Measurements from ENCODE around the gene NOVA2.

NOVA2 gene

DNA sequence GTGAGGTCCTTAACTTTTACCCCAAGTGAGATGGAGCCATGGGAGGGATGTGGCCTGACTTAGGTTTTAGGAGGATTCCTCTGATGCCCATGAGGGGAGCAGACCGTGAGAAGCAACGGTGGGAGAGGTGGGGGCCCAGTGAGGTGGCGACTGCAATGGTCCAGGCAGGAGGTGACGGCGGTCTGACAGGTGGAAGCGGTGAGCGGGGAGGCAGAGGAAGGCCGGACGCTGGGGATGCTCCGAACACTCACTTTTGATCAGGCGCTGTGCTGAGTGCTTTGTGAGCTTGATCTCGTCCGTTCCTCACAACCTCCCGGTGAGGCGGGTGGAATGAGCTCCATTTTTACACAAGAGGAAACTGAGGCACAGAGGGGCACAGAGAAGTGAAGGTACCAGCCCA lies 11.6 kb downstream of the NOVA2 start:
- Histone ChIP-seq H3K9me3 (ENCODE audit: control insufficient read depth, low read length) (no peaks in the 10 kb centered on the region), H3K18ac (ENCODE audit: low read depth in 1 of 2, low read length in 2 of 2) (no peak overlapping the region), H3K27ac (ENCODE audit: low read length, poor library complexity, severe bottlenecking) (no peak overlapping the region), H3K4me3 (ENCODE audit: insufficient read depth in 1 of 2, low read depth in 1 of 2, low read length in 2 of 2) (no peak overlapping the region), H3K27me3 (ENCODE audit: control insufficient read depth in 1 of 2, insufficient read depth in 1 of 2, low read length in 2 of 2) (peaks cover 51 to 64% of the 10 kb centered on the region in 2 experiments), H3K4me1 (ENCODE audit: control insufficient read depth, insufficient read depth, low read depth, low read length) (no peaks in the 10 kb centered on the region), H3K23ac (ENCODE audit: low read length in 2 of 2) (no peak overlapping the region), H2BK15ac (ENCODE audit: low read depth, poor library complexity, severe bottlenecking) (no peak overlapping the region), H3K79me1 (replicated peaks; ENCODE audit: low read length, poor library complexity, severe bottlenecking) (no peaks in the 10 kb centered on the region), H2BK12ac (ENCODE audit: low read length in 2 of 2) (no peak overlapping the region), H3K14ac (ENCODE audit: low read length in 2 of 2) (no peak overlapping the region), H3K36me3 (ENCODE audit: control insufficient read depth in 1 of 2, insufficient read depth in 2 of 2, low read depth in 1 of 2, low read length in 2 of 2) (no peaks in the 10 kb centered on the region), H2AK5ac (ENCODE audit: low read length, severe bottlenecking) (no peak overlapping the region), H3K4ac (ENCODE audit: low read depth in 1 of 2, low read length in 2 of 2) (no peak overlapping the region), H4K91ac (ENCODE audit: low read length) (no peak overlapping the region), H2BK120ac (ENCODE audit: low read depth, low read length) (no peak overlapping the region), H3K9ac (ENCODE audit: low read length) (no peak overlapping the region), H3K4me2 (ENCODE audit: low read length, poor library complexity, severe bottlenecking) (no peak overlapping the region), H2BK5ac (ENCODE audit: low read depth, low read length, poor library complexity, severe bottlenecking) (no peak overlapping the region), H4K8ac (ENCODE audit: low read length) (no peak overlapping the region), H2AFZ (ENCODE audit: low read depth, low read length) (no peak overlapping the region)
- WGBS: 81% methylated on average over 15 of the region's 15 CpGs
- no peak for DNase-seq

DNA sequence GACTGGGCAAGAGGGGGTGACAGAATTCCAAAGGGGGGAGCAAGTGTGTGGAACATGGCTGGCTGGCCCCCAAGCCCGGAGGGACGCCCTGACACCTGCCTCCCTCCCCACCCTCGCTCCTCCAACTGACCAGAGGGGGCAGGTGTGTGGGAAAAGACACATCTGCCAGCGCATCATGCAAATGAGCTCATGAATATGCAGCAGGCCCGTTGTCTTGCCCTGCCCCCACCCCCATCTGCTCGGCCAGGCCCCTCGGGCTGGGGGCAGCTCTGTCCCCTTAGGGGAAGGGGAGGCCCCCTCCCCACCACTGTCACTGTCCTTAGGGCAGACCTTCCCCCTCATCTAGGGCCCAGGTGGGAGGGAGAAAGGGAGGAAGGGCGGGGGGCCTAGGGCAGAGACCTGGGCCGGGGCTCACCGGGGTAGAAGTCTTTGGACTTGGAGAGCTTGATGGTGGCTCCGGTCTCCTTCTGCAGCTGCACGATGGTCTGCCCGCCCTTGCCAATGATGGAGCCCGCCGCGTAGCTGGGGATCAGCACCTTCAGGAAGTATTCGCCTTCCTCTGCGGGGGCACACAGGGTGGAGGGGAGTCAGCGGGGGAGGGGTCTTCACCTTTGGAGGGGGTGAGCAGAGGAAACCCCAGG lies 12.9 kb downstream of the NOVA2 start:
- no peak overlapping the region for H4K91ac ChIP-seq (ENCODE audit: low read length)
- 15% methylated on average over 18 of the region's 19 CpGs for WGBS
- no peak overlapping the region for H3K9ac ChIP-seq (ENCODE audit: low read length)
- no peaks in the 10 kb centered on the region for H3K36me3 ChIP-seq (ENCODE audit: control insufficient read depth in 1 of 2, insufficient read depth in 2 of 2, low read depth in 1 of 2, low read length in 2 of 2)
- no peaks in the 10 kb centered on the region for H3K79me1 ChIP-seq (replicated peaks; ENCODE audit: low read length, poor library complexity, severe bottlenecking)
- no peak overlapping the region for H3K14ac ChIP-seq (ENCODE audit: low read length in 2 of 2)
- no peak overlapping the region for H4K8ac ChIP-seq (ENCODE audit: low read length)
- H2AK5ac ChIP-seq (ENCODE audit: low read length, severe bottlenecking): no peak overlapping the region
- H3K4ac ChIP-seq (ENCODE audit: low read depth in 1 of 2, low read length in 2 of 2): no peak overlapping the region
- no peak overlapping the region for H2BK120ac ChIP-seq (ENCODE audit: low read depth, low read length)
- no peak overlapping the region for H3K4me3 ChIP-seq (ENCODE audit: insufficient read depth in 1 of 2, low read depth in 1 of 2, low read length in 2 of 2)
- no peak for DNase-seq
- no peak overlapping the region for H3K18ac ChIP-seq (ENCODE audit: low read depth in 1 of 2, low read length in 2 of 2)
- H2BK12ac ChIP-seq (ENCODE audit: low read length in 2 of 2): no peak overlapping the region
- no peak overlapping the region for H3K4me2 ChIP-seq (ENCODE audit: low read length, poor library complexity, severe bottlenecking)
- H2BK15ac ChIP-seq (ENCODE audit: low read depth, poor library complexity, severe bottlenecking): no peak overlapping the region
- H2BK5ac ChIP-seq (ENCODE audit: low read depth, low read length, poor library complexity, severe bottlenecking): no peak overlapping the region
- peaks cover 2% of the 10 kb centered on the region for H3K4me1 ChIP-seq (ENCODE audit: control insufficient read depth, insufficient read depth, low read depth, low read length)
- H3K27ac ChIP-seq (ENCODE audit: low read length, poor library complexity, severe bottlenecking): no peak overlapping the region
- H2AFZ ChIP-seq (ENCODE audit: low read depth, low read length): no peak overlapping the region
- H3K9me3 ChIP-seq (ENCODE audit: control insufficient read depth, low read length): no peaks in the 10 kb centered on the region
- no peak overlapping the region for H3K23ac ChIP-seq (ENCODE audit: low read length in 2 of 2)
- peaks cover 49 to 57% of the 10 kb centered on the region in 2 experiments for H3K27me3 ChIP-seq (ENCODE audit: control insufficient read depth in 1 of 2, insufficient read depth in 1 of 2, low read length in 2 of 2)

DNA sequence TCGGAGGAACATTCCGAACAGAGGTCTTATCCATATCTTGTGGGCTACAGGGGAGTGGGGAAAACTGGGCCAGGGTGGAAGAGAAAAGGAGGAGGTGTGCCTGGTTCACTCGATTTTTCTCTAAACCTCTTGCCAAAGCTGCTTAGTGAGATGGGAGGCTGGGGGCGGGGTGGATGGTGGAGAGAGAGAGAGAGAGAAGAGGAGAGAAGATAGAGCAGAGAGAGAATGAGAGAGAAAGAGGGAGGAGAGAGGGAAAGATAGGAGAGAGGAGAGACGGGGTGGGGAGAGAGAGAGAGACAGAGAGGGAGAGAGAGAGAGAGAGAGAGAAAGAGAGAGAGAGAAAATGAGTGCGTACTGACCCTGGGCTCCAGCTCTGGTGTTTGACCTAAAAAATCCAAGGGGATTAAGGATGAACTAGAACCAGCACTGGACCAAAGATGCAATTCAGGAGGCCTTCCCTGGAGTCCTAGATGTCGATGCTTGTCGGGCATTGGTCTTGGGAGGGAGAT lies 14.1 kb downstream of the NOVA2 start:
- no peak overlapping the region for H3K9ac ChIP-seq (ENCODE audit: low read length)
- 61% methylated on average over 8 of the region's 8 CpGs for WGBS
- no peak overlapping the region for H3K23ac ChIP-seq (ENCODE audit: low read length in 2 of 2)
- H3K14ac ChIP-seq (ENCODE audit: low read length in 2 of 2): no peak overlapping the region
- peaks cover 49 to 51% of the 10 kb centered on the region in 2 experiments for H3K27me3 ChIP-seq (ENCODE audit: control insufficient read depth in 1 of 2, insufficient read depth in 1 of 2, low read length in 2 of 2)
- H3K9me3 ChIP-seq (ENCODE audit: control insufficient read depth, low read length): no peaks in the 10 kb centered on the region
- no peak overlapping the region for H3K4ac ChIP-seq (ENCODE audit: low read depth in 1 of 2, low read length in 2 of 2)
- no peak overlapping the region for H4K8ac ChIP-seq (ENCODE audit: low read length)
- H3K4me2 ChIP-seq (ENCODE audit: low read length, poor library complexity, severe bottlenecking): no peak overlapping the region
- H2BK15ac ChIP-seq (ENCODE audit: low read depth, poor library complexity, severe bottlenecking): no peak overlapping the region
- DNase-seq: no peak
- no peak overlapping the region for H2BK120ac ChIP-seq (ENCODE audit: low read depth, low read length)
- H2BK12ac ChIP-seq (ENCODE audit: low read length in 2 of 2): no peak overlapping the region
- H3K79me1 ChIP-seq (replicated peaks; ENCODE audit: low read length, poor library complexity, severe bottlenecking): no peaks in the 10 kb centered on the region
- H2BK5ac ChIP-seq (ENCODE audit: low read depth, low read length, poor library complexity, severe bottlenecking): no peak overlapping the region
- H3K36me3 ChIP-seq (ENCODE audit: control insufficient read depth in 1 of 2, insufficient read depth in 2 of 2, low read depth in 1 of 2, low read length in 2 of 2): no peaks in the 10 kb centered on the region
- no peak overlapping the region for H3K27ac ChIP-seq (ENCODE audit: low read length, poor library complexity, severe bottlenecking)
- no peak overlapping the region for H3K18ac ChIP-seq (ENCODE audit: low read depth in 1 of 2, low read length in 2 of 2)
- H4K91ac ChIP-seq (ENCODE audit: low read length): no peak overlapping the region
- H3K4me1 ChIP-seq (ENCODE audit: control insufficient read depth, insufficient read depth, low read depth, low read length): peaks cover 2% of the 10 kb centered on the region
- H2AFZ ChIP-seq (ENCODE audit: low read depth, low read length): no peak overlapping the region
- no peak overlapping the region for H2AK5ac ChIP-seq (ENCODE audit: low read length, severe bottlenecking)
- H3K4me3 ChIP-seq (ENCODE audit: insufficient read depth in 1 of 2, low read depth in 1 of 2, low read length in 2 of 2): no peak overlapping the region

DNA sequence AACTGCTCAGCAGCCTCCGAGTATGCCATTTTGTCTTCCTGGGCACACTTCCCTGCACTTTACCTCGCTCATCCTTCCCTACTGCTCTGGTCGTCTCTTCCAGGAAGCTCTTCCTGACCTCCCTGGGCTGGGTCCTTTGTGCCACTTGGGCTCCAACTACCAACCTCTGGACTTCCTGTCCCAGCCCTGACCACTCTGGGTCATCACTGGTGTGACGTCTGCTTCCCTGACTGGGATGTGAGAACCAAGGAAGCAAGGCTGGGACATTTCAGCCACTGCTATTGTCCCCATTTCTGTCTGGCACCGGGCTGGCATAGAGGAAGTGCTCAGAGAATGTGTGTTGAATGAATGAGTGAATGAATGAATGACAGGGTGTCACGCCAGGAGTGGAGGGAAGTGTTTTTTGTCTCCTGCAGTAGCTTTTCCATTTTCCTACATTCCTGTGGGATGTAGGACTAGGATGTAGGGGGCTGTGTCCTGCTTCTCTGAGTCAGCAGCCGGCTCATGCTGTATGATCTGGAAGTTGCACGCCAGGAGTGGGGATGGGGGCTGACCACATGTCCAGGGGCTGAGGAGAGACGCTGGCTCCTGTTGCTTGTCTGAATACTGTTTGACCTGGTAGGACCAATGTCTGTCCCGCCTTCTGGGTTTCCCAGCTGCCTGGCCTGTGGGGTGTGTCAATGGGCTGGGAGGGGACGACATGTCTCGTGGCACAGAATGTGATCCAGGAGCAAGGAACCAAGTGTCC lies 14.7 kb downstream of the NOVA2 start:
- Histone ChIP-seq H3K4me3 (ENCODE audit: insufficient read depth in 1 of 2, low read depth in 1 of 2, low read length in 2 of 2) (no peak overlapping the region), H3K23ac (ENCODE audit: low read length in 2 of 2) (no peak overlapping the region), H2AFZ (ENCODE audit: low read depth, low read length) (no peak overlapping the region), H3K9ac (ENCODE audit: low read length) (no peak overlapping the region), H3K4me2 (ENCODE audit: low read length, poor library complexity, severe bottlenecking) (no peak overlapping the region), H4K8ac (ENCODE audit: low read length) (no peak overlapping the region), H3K18ac (ENCODE audit: low read depth in 1 of 2, low read length in 2 of 2) (no peak overlapping the region), H4K91ac (ENCODE audit: low read length) (no peak overlapping the region), H2BK12ac (ENCODE audit: low read length in 2 of 2) (no peak overlapping the region), H2AK5ac (ENCODE audit: low read length, severe bottlenecking) (no peak overlapping the region), H3K27ac (ENCODE audit: low read length, poor library complexity, severe bottlenecking) (no peak overlapping the region), H3K4ac (ENCODE audit: low read depth in 1 of 2, low read length in 2 of 2) (no peak overlapping the region), H3K9me3 (ENCODE audit: control insufficient read depth, low read length) (no peaks in the 10 kb centered on the region), H3K4me1 (ENCODE audit: control insufficient read depth, insufficient read depth, low read depth, low read length) (peaks cover 2% of the 10 kb centered on the region), H3K36me3 (ENCODE audit: control insufficient read depth in 1 of 2, insufficient read depth in 2 of 2, low read depth in 1 of 2, low read length in 2 of 2) (no peaks in the 10 kb centered on the region), H2BK120ac (ENCODE audit: low read depth, low read length) (no peak overlapping the region), H2BK5ac (ENCODE audit: low read depth, low read length, poor library complexity, severe bottlenecking) (no peak overlapping the region), H3K79me1 (replicated peaks; ENCODE audit: low read length, poor library complexity, severe bottlenecking) (no peaks in the 10 kb centered on the region), H3K14ac (ENCODE audit: low read length in 2 of 2) (no peak overlapping the region), H3K27me3 (ENCODE audit: control insufficient read depth in 1 of 2, insufficient read depth in 1 of 2, low read length in 2 of 2) (peaks cover 51 to 53% of the 10 kb centered on the region in 2 experiments), H2BK15ac (ENCODE audit: low read depth, poor library complexity, severe bottlenecking) (no peak overlapping the region)
- DNase-seq: no peak
- 73% methylated on average over 12 of the region's 12 CpGs for WGBS

Data from mesenchymal stem cell (in vitro differentiated cells and primary cell).